Stimulated activated CD4-positive, alpha-beta T cell treated with anti-CD3 and anti-CD28 coated beads, Interleukin-4, amount 100 ng/mL, for 48 hours (primary cell): ENCODE results near the gene CACNA1I.

Experiments used
- DNase-seq, 2 donors: peaks; one replicate each; pipeline ENCODE4 v3.0.0-alpha.2; 2020; ENCODE audit warnings: low read depth in 2 of 2

Gene CACNA1I

GRCh38 chr22:39568278-39568981 is 2.1 kb upstream of the CACNA1I start:
- no peak for DNase-seq

- DNase-seq, result no peak
These were observed 1.5 kb upstream of the CACNA1I start for GRCh38 chr22:39569066-39569465.

GRCh38 chr22:39570226-39570625 is 327 bp upstream of the CACNA1I start:
- no peak for DNase-seq

GRCh38 chr22:39571538-39571937 is 985 bp downstream of the CACNA1I start:
- DNase-seq, result no peak

- no peak for DNase-seq
These were observed 4.4 kb downstream of the CACNA1I start for GRCh38 chr22:39574779-39575551.

- DNase-seq, result no peak
These were observed 4.9 kb downstream of the CACNA1I start for GRCh38 chr22:39575552-39575825.

- DNase-seq, result no peak
These were observed 5.5 kb downstream of the CACNA1I start for GRCh38 chr22:39576027-39576426.

GRCh38 chr22:39577366-39577765 is 6.8 kb downstream of the CACNA1I start:
- no peak for DNase-seq

GRCh38 chr22:39577900-39578299 is 7.3 kb downstream of the CACNA1I start:
- no peak for DNase-seq

- DNase-seq, result no peak
These were observed 9.5 kb downstream of the CACNA1I start for GRCh38 chr22:39580006-39580441.

- no peak for DNase-seq
These were observed 10.2 kb downstream of the CACNA1I start for GRCh38 chr22:39580795-39581194.

GRCh38 chr22:39581303-39581702 is 10.8 kb downstream of the CACNA1I start:
- no peak for DNase-seq

- no peak for DNase-seq
These were observed 12.6 kb downstream of the CACNA1I start for GRCh38 chr22:39583066-39583667.

GRCh38 chr22:39589875-39590274 is 19.3 kb downstream of the CACNA1I start:
- DNase-seq, result no peak

GRCh38 chr22:39592081-39593065 is 21.8 kb downstream of the CACNA1I start:
- no peak for DNase-seq

- DNase-seq, result no peak
These were observed 22.7 kb downstream of the CACNA1I start for GRCh38 chr22:39593066-39593930.

GRCh38 chr22:39593931-39594285 is 23.4 kb downstream of the CACNA1I start:
- DNase-seq, result no peak

- no peak for DNase-seq
These were observed 23.9 kb downstream of the CACNA1I start for GRCh38 chr22:39594411-39594810.

GRCh38 chr22:39595622-39596172 is 25.1 kb downstream of the CACNA1I start:
- DNase-seq, result no peak

GRCh38 chr22:39596601-39597000 is 26.0 kb downstream of the CACNA1I start:
- no peak for DNase-seq
